Motor neuron (in vitro differentiated cells): Measurements from ENCODE around the gene CIC. TPM values are rescaled to one million over a fixed set of nuclear protein-coding genes. Genes with fewer than 3 reads are reported as not detected.

Experiments
- ATAC-seq, 8 experiments: fragments of 200-7000 bp; cut with Tn5 transposase; replicated peaks in 6 of 8; 2 replicates each; pipeline ENCODE4 v1.8.0; 2021; ENCODE audit warnings: mild to moderate bottlenecking in 8 of 8, moderate library complexity in 8 of 8
- H3K27ac ChIP-seq, 2 donors: fragments of 250-450 bp; sonication (Bioruptor Pico); 2 replicates each; pipeline ENCODE4 v1.9.0; 2021; ENCODE audit warnings: antibody characterized with exemption in 2 of 2, mild to moderate bottlenecking in 2 of 2, moderate library complexity in 1 of 2
- H3K4me1 ChIP-seq, 2 donors: fragments of 250-450 bp; sonication (Bioruptor Pico); replicated peaks in 1 of 2; 2 replicates each; pipeline ENCODE4 v1.6.1; 2021; ENCODE audit warnings: antibody characterized with exemption in 2 of 2, mild to moderate bottlenecking in 2 of 2, moderate library complexity in 1 of 2
- H3K4me3 ChIP-seq, 5 donors: fragments of 250-450 bp; sonication (Bioruptor Pico); 2 replicates each; pipeline ENCODE4 v1.9.0; 2021; ENCODE audit warnings: antibody characterized with exemption in 5 of 5, mild to moderate bottlenecking in 5 of 5, moderate library complexity in 4 of 5
- WGBS, 10 experiments: fragments of 450-650 bp; shearing (Covaris generic); methylation state at CpG; one replicate each; pipeline ENCODE4 v1.0.0; 2022; 5-methylcytosine and 5-hydroxymethylcytosine counted together
- in situ Hi-C, 9 experiments: fragments of 400-800 bp; cut with MboI; loops; one replicate each; pipeline ENCODE4 v1.15.0; 2021; ENCODE audit warnings: low sequenced_read_pairs in 9 of 9, low pct_unique_long_range_greater_than_20kb in 2 of 9; ENCODE audit not compliant: unreplicated experiment in 9 of 9
- total RNA-seq, 8 experiments: library from RNA; unstranded; fragments of 300-600 nt; gene quantifications; 2 replicates each; pipeline versions ENCODE4 v1.2.3 to v1.2.4, GENCODE V29; 2022

The CIC gene
- 10 to 100 TPM; 15.8 to 59.1 (median 27.9) TPM for total RNA-seq

- peaks cover 9 to 10% of the 10 kb centered on the region in 2 donors for H3K4me1 ChIP-seq
- WGBS, 10 experiments, result 0% methylated on average over 1 to 7 of the region's 52 CpGs; no CpG with 5 or more reads in 6 of the 10 experiments
These were observed at the start of gene CIC for GRCh38 chr19:42268704-42269477. CIC (plus strand) TSS chr19:42269252; CDS start chr19:42271784, 2,532 bp downstream.

DNA sequence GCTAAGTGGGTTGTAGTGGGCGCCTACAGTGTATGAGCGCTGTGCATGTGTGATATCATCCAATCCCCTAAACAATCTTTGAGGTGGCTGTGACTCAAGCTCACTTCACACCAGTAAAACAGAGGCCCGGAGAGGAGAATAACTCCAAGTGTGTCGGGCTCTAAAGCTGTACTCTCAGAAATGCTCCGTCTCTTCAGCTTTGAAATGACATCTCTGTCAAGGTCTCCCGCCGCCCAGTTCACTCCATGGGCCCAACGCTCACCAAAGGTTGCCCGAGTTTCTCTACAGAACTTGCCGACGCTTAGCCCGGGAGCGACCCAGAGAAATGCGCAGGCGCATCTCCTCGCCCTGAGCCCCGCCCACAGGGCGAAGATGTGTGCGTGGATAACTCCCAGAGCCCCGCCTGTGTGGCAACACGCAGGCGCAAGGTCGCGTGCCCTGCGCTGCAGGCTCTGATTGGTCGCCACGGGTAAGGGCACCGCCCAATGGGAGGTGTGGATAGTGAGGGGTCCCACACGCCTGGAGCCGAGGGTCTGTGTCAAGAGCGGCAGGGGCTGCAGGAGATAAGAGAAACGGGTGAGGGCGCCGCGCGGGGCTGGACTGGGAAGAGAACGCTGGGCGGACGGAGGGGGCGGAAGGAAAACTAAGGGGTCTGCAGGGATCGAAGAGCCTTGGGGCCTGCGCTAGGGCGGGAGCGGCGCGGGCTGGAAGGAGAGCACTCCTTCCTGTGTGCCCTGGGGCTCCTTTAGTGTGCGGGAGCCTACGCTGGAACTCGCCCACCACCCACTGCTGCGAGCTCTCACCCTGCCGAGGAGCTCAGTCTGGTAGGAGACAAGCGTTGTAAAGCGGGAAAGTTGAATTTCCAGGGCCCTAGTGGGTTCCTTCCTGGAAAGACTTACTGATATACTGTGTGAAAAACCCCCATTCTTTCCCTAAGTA, 49.0 kb upstream of the CIC start, which contains the start of gene ZNF526:
Gene ZNF526, plus strand, starts transcription at position 501 of the 939 bp plus-strand sequence. CDS start 4,092 bp downstream, outside the sequence.
- Histone ChIP-seq H3K4me3 (peak within 1 kb of the TSS; percentile 52 to 88 (median 69)), H3K4me1 (peaks cover 22% of the 10 kb centered on the region in 2 donors), H3K27ac (peak within 1 kb of the TSS; percentile 72 to 80)
- in situ Hi-C loops, result loop anchor here in 2 of 9 experiments (25.0 kb wide), 1 partner anchor 108 kb away; no protein-coding TSS in a partner anchor
- WGBS, 10 experiments, result 0 to 40% (median 0%) methylated on average over 1 to 9 of the region's 53 CpGs; no CpG with 5 or more reads in 3 of the 10 experiments
- peak; percentile 76 to 89 (median 83) for ATAC-seq

More at GRCh38 chr19:42268704-42269477, at the start of gene CIC:
- ATAC-seq, result peak; percentile 77 to 90 (median 90)
- in situ Hi-C loops, result no loop called here
- Histone ChIP-seq H3K27ac (peak within 1 kb of the TSS; percentile 99 to 100), H3K4me3 (peak within 1 kb of the TSS; percentile 69 to 94 (median 81))

DNA sequence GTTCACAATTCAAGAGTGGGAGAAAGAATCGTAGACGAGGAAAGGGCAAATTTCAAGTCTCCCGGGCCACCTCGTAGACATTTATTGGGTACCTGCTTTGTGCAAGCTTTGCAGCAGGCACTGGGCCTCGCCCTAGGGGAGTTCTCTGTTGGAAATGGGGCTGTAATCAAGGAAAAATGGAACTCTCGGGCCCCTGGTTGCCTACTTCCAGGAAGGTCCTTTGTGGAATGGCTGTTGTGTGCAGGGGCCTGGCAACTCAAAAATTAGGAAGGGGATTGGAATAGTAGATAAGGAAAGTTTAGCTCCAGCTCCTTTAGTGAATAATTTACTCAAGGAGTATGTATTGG, 48.3 kb upstream of the CIC start:
- in situ Hi-C loops, result loop anchor here in 2 of 9 experiments (25.0 kb wide), 1 partner anchor 108 kb away; no protein-coding TSS in a partner anchor
- peaks cover 22% of the 10 kb centered on the region in 2 donors for H3K4me1 ChIP-seq
- WGBS, 10 experiments, result 0% methylated on average over 1 to 5 of the region's 6 CpGs; no CpG with 5 or more reads in 1 of the 10 experiments
- peak overlapping the region; percentile 72 to 80 for H3K27ac ChIP-seq
- ATAC-seq, result no peak
- H3K4me3 ChIP-seq, result peak overlapping the region; percentile 52 to 88 (median 69)

GRCh38 chr19:42224940-42225717, 43.9 kb upstream of the CIC start:
- Histone ChIP-seq H3K4me3 (no peak overlapping the region), H3K27ac (no peak overlapping the region), H3K4me1 (peaks cover 3 to 5% of the 10 kb centered on the region in 2 donors)
- in situ Hi-C loops, result loop anchor here in 2 of 9 experiments (25.0 kb wide), 1 partner anchor 113 kb away; no protein-coding TSS in a partner anchor
- peak in 2 of 8 experiments; percentile 5 to 6 for ATAC-seq
- WGBS, 10 experiments, result 80 to 100% (median 96%) methylated on average over 1 to 8 of the region's 37 CpGs; no CpG with 5 or more reads in 2 of the 10 experiments

DNA sequence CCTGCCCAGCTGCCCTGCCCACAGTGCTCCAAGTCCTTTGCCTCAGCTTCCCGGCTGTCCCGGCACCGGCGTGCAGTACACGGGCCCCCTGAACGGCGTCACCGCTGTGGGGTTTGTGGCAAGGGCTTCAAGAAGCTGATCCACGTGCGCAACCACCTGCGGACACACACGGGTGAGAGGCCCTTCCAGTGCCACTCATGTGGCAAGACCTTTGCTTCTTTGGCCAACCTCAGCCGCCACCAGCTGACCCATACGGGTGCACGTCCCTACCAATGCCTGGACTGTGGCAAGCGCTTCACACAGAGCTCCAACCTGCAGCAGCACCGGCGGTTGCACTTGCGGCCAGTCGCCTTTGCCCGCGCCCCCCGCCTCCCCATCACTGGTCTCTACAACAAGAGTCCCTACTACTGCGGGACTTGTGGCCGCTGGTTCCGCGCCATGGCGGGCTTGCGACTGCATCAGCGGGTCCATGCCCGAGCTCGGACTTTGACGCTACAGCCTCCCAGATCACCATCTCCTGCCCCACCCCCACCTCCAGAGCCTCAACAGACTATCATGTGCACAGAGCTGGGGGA, 43.2 kb upstream of the CIC start:
- peaks cover 3 to 5% of the 10 kb centered on the region in 2 donors for H3K4me1 ChIP-seq
- WGBS, 10 experiments, result 88% methylated on average over 5 of the region's 33 CpGs; no CpG with 5 or more reads in 9 of the 10 experiments
- in situ Hi-C loops, result no loop called here
- peak in 2 of 8 experiments; percentile 10 to 20 for ATAC-seq
- no peak overlapping the region for H3K4me3 ChIP-seq
- H3K27ac ChIP-seq, result no peak overlapping the region

DNA sequence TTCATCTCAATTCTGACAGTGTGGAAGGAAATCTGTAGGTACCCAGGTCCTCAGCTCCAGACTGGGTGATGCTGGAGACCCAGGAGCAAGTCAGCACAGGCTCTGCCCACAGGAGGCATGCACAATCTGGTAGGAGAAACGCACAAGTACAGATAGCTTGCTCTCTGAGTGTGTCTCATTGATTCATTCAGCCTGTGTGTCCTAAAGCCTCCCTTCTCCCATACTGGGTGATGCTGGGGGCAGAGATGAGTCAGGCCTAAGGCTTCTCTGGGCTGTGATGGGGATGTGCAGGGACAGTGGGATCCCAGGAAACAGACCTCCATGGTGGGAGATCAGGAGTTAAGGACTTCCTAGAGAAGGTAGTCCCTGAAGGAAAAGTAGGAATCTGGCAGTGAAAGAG, 42.2 kb upstream of the CIC start:
- WGBS, 10 experiments, result 100% methylated on average over 1 of the region's 1 CpG; no CpG with 5 or more reads in 9 of the 10 experiments
- Histone ChIP-seq H3K4me3 (no peak overlapping the region), H3K4me1 (peaks cover 0 to 3% of the 10 kb centered on the region in 2 donors), H3K27ac (no peak overlapping the region)
- in situ Hi-C loops, result no loop called here
- no peak for ATAC-seq

- ATAC-seq, result no peak
- WGBS, 10 experiments, result 100% methylated on average over 1 of the region's 4 CpGs; no CpG with 5 or more reads in 7 of the 10 experiments
- Histone ChIP-seq H3K4me3 (no peak overlapping the region), H3K27ac (no peak overlapping the region), H3K4me1 (peaks cover 0 to 3% of the 10 kb centered on the region in 2 donors)
- in situ Hi-C loops, result no loop called here
These were observed 40.4 kb upstream of the CIC start for GRCh38 chr19:42228641-42229040.

DNA sequence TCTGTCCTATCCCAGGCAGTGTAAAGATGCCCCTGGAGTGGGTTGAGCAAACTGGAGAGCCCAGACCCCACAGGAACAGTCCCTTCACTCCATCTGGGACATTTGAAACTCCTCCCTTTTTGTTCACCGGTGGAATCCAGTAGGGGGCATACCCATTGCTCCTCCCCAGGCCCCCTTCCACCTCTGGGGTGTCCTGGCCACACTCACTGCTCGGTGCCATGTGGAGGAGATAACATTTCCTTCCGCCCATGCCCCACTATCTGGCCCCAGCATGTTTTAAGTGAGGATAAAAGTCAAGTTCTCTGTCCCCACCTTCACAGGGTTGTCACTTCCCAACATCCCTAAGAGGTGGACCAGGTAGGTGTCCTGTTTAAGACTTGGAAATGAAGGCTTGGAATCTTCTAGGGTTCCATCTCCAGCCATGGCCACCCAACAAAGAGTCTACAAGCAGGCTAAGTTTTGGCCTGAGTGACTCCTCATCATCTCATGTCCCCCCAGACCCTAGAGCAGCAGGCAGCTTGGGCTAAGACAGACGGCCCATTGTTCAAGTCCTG, 39.7 kb upstream of the CIC start:
- H3K4me3 ChIP-seq, result no peak overlapping the region
- WGBS, 10 experiments, result 40 to 100% (median 100%) methylated on average over 1 to 3 of the region's 4 CpGs; no CpG with 5 or more reads in 4 of the 10 experiments
- peaks cover 0 to 3% of the 10 kb centered on the region in 2 donors for H3K4me1 ChIP-seq
- in situ Hi-C loops, result no loop called here
- ATAC-seq, result peak in 1 of 8 experiments; percentile 11
- H3K27ac ChIP-seq, result no peak overlapping the region

GRCh38 chr19:42229855-42230351, 39.1 kb upstream of the CIC start:
- WGBS, 10 experiments, result no CpG with 5 or more reads among the region's 8 CpGs
- Histone ChIP-seq H3K4me1 (peaks cover 0 to 3% of the 10 kb centered on the region in 2 donors), H3K27ac (peak overlapping the region in 1 of 2 donors; percentile 41), H3K4me3 (no peak overlapping the region)
- ATAC-seq, result peak in 6 of 8 experiments; percentile 5 to 89 (median 42)
- in situ Hi-C loops, result no loop called here

GRCh38 chr19:42230571-42230970, 38.5 kb upstream of the CIC start:
- H3K4me3 ChIP-seq, result no peak overlapping the region
- in situ Hi-C loops, result no loop called here
- peaks cover 0 to 3% of the 10 kb centered on the region in 2 donors for H3K4me1 ChIP-seq
- H3K27ac ChIP-seq, result no peak overlapping the region
- WGBS, 10 experiments, result 100% methylated on average over 1 to 2 of the region's 4 CpGs; no CpG with 5 or more reads in 5 of the 10 experiments
- ATAC-seq, result peak in 2 of 8 experiments; percentile 14 to 21

- peak in 1 of 8 experiments; percentile 14 for ATAC-seq
- WGBS, 10 experiments, result 86 to 94% (median 91%) methylated on average over 2 to 3 of the region's 10 CpGs; no CpG with 5 or more reads in 6 of the 10 experiments
- Histone ChIP-seq H3K27ac (no peak overlapping the region), H3K4me3 (no peak overlapping the region), H3K4me1 (peaks cover 0 to 3% of the 10 kb centered on the region in 2 donors)
- in situ Hi-C loops, result no loop called here
These were observed 36.6 kb upstream of the CIC start for GRCh38 chr19:42232435-42232834.
